ENCODE results near the gene RPL22. TPM values are rescaled to one million over a fixed set of nuclear protein-coding genes. Genes with fewer than 3 reads are reported as not detected.

The RPL22 gene
- total and polyA plus RNA-seq, 2 of the 4 experiments (the other 2 are of a cell fraction), result 26.2 to 131 TPM

DNA sequence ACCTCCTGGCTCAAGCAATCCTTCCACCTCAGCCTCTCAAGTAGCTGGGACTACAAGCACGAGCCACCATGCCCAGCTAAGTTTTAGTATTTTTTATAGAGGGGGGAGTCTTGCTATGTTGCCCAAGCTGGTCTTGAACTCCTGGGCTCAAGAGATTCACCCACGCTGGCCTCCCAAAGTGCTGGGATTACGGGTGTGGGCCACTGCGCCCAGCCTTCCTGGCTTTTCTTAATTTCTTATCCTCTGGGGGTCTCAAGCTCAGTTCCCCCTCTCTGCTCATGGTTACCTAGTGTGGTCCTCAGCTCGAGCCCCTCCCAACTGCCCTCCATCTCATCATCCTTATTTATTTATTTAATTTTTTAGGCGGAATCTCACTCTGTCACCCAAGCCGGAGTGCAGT is 2.9 kb upstream of the RPL22 start:
- TF ChIP-seq SMC3 (IDR thresholded peaks at IDR 0.05; ENCODE audit: low read depth, low read length), result no peak
- no peak for TF ChIP-seq RAD21 (IDR thresholded peaks at IDR 0.05; ENCODE audit: low read length)
- TF ChIP-seq MAZ (IDR thresholded peaks at IDR 0.05; ENCODE audit: borderline replicate concordance, low read depth, low read length), result no peak
- no peak for TF ChIP-seq CHD1 (IDR thresholded peaks at IDR 0.05; ENCODE audit: low read depth, low read length)
- no peak for TF ChIP-seq MXI1 (IDR thresholded peaks at IDR 0.05; ENCODE audit: borderline replicate concordance, low read depth, low read length)
- no peak for TF ChIP-seq CEBPB (IDR thresholded peaks at IDR 0.05; ENCODE audit: low read depth, low read length)
- TF ChIP-seq, protein P1, sequence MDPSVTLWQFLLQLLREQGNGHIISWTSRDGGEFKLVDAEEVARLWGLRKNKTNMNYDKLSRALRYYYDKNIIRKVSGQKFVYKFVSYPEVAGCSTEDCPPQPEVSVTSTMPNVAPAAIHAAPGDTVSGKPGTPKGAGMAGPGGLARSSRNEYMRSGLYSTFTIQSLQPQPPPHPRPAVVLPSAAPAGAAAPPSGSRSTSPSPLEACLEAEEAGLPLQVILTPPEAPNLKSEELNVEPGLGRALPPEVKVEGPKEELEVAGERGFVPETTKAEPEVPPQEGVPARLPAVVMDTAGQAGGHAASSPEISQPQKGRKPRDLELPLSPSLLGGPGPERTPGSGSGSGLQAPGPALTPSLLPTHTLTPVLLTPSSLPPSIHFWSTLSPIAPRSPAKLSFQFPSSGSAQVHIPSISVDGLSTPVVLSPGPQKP (IDR thresholded peaks at IDR 0.05; ENCODE audit: borderline replicate concordance, low read depth, low read length), result no peak
- no peak for TF ChIP-seq USF2 (IDR thresholded peaks at IDR 0.05; ENCODE audit: low read depth, low read length)
- TF ChIP-seq RCOR1 (IDR thresholded peaks at IDR 0.05; ENCODE audit: insufficient replicate concordance, low read length), result no peak
- TF ChIP-seq FOS (IDR thresholded peaks at IDR 0.05; ENCODE audit: low read depth, low read length), result no peak
- no peak for TF ChIP-seq CTCF (conservative IDR thresholded peaks at IDR 0.05; ENCODE audit: low read depth, low read length)
- TF ChIP-seq NFE2L2 (IDR thresholded peaks at IDR 0.05; ENCODE audit: low read depth, low read length), result no peak
- no peak for TF ChIP-seq BHLHE40 (IDR thresholded peaks at IDR 0.05; ENCODE audit: low read depth, low read length)
- H3K4ac ChIP-seq (ENCODE audit: low read depth, low read length), result no peak overlapping the region
- no peak overlapping the region for H3K4me3 ChIP-seq (ENCODE audit: insufficient read depth, low read depth, low read length)
- no peak overlapping the region for H4K5ac ChIP-seq (ENCODE audit: low read depth, low read length)
- H3K18ac ChIP-seq (ENCODE audit: low read depth, low read length), result no peak overlapping the region
- H3K56ac ChIP-seq (ENCODE audit: extremely low read depth, insufficient read depth, low read length), result no peak overlapping the region
- H2BK20ac ChIP-seq (ENCODE audit: low read depth, low read length), result no peak overlapping the region
- ChIA-PET POLR2A (ENCODE audit: unreplicated experiment) (no interaction called here), CTCF (interaction anchor here (0.7 kb wide), 1 partner anchor 268 kb away, joined by 4 read pairs; no protein-coding TSS in a partner anchor)
- H2BK120ac ChIP-seq (ENCODE audit: low read depth, low read length), result no peak overlapping the region
- H2AFZ ChIP-seq (replicated peaks; ENCODE audit: low read length, poor library complexity), result no peak overlapping the region
- H3K4me1 ChIP-seq (ENCODE audit: control insufficient read depth, insufficient read depth, low read length), result peaks cover 6% of the 10 kb centered on the region; the same call in 1 of the 2 replicates
- H2BK5ac ChIP-seq (ENCODE audit: low read depth, low read length, poor library complexity, severe bottlenecking), result no peak overlapping the region
- H4K20me1 ChIP-seq (ENCODE audit: insufficient read depth, low read length), result peaks cover 17% of the 10 kb centered on the region; the same call in 1 of the 2 replicates
- BruUV-seq (replicated peaks), result no TSS peak
- no peak for ATAC-seq (ENCODE audit: low read depth)
- H3K9me1 ChIP-seq (ENCODE audit: insufficient read depth, low read length), result peaks cover 15% of the 10 kb centered on the region
- H3K14ac ChIP-seq (replicated peaks; ENCODE audit: low read depth, low read length), result no peak overlapping the region
- no peak overlapping the region for H3K9ac ChIP-seq (ENCODE audit: low read depth, low read length)
- intact Hi-C loops (cut with micrococcal nuclease) (no loop called here), dilution Hi-C loops (cut with HindIII; ENCODE audit: low sequenced_read_pairs, unreplicated experiment) (no loop called here), in situ Hi-C loops (cut with MboI; ENCODE audit: low sequenced_read_pairs) (no loop called here)
- no peaks in the 10 kb centered on the region for H3K9me3 ChIP-seq (ENCODE audit: control insufficient read depth, insufficient read depth, low read length)
- no peak overlapping the region for H2AK9ac ChIP-seq (replicated peaks; ENCODE audit: low read depth, low read length, poor library complexity)
- no peaks in the 10 kb centered on the region for H3K36me3 ChIP-seq (ENCODE audit: control insufficient read depth, insufficient read depth, low read length)
- H3K4me2 ChIP-seq (ENCODE audit: low read depth, low read length), result no peak overlapping the region
- H3K27me3 ChIP-seq (ENCODE audit: control insufficient read depth, insufficient read depth, low read length), result no peaks in the 10 kb centered on the region; the same call in 1 of the 2 replicates
- H2BK15ac ChIP-seq (ENCODE audit: low read depth, low read length), result no peak overlapping the region
- H3K79me1 ChIP-seq (ENCODE audit: low read depth in 1 of 2, low read length in 2 of 2), result peaks cover 7 to 22% of the 10 kb centered on the region in 2 experiments; a peak in 3 of 4 replicates
- H4K8ac ChIP-seq (ENCODE audit: low read depth in 2 of 2, low read length in 2 of 2), result no peak overlapping the region
- DNase-seq, result no peak
- H3K27ac ChIP-seq (ENCODE audit: insufficient read depth, low read length), result no peak overlapping the region
- H2AK5ac ChIP-seq (ENCODE audit: low read depth, low read length), result no peak overlapping the region
- no peak overlapping the region for H4K91ac ChIP-seq (ENCODE audit: insufficient read depth, low read depth, low read length)
- WGBS, 2 experiments (ENCODE audit: extremely low coverage in 2 of 2, insufficient read length in 1 of 2), result 80% methylated on average over 5 of the region's 7 CpGs; no CpG with 5 or more reads in 1 of the 2 experiments
- H3K23ac ChIP-seq (ENCODE audit: low read depth, low read length), result no peak overlapping the region

Data from IMR-90 (cell line).